ENCODE results near the gene GABRG1.

DNA sequence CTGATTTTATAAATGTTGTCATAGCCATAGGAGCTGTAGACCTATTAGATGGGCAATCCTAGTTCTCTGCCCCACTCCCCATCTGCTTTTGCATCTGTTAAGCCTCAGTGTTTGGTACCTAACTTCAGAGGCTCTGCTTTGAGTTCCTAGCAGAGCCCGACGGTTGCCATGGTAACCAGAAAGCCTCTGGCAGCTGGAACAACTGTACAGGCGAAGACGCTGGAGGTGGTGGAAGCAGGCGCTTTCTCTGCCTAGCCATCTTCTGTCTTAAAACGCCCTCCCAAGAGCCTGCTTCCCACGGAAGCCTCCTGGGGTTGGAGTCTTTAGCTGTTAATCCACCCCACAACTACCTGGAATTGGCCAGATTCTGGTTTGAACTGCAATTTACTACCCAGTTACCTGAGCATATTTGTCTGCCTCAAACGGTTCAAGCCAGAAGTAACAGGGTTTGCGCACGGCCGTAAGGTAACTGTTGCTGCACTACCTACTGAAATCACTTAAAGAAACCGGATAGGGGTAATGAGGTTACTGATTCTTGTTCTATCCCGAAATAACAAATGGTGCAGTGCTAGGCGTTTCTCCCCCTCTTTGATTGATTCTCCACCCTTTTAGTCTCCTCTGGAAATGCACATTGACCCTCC, 1.0 kb upstream of the GABRG1 start:
- TF ChIP-seq CTCF (IDR thresholded peaks at IDR 0.05) (no peak), REST (IDR thresholded peaks at IDR 0.05; ENCODE audit: insufficient read depth in 1 of 2, low read depth in 2 of 2, low read length in 1 of 2) (no peak), TCF7L2 (IDR thresholded peaks at IDR 0.05; ENCODE audit: low read depth, low read length) (no peak), POLR2AphosphoS5 (IDR thresholded peaks at IDR 0.05; ENCODE audit: low read depth, low read length) (no peak)
